SH-SY5Y (cell line): Measurements from ENCODE around the gene ACAN.

Experiments used
- GATA2 ChIP-seq: IDR thresholded peaks from 2 replicates; pipeline ENCODE4 v1.6.1; 2011; ENCODE audit warnings: mild to moderate bottlenecking, low read depth, low read length
- GATA3 ChIP-seq: IDR thresholded peaks from 2 replicates; pipeline ENCODE4 v1.6.1; 2011; ENCODE audit warnings: low read depth, mild to moderate bottlenecking, low read length, moderate library complexity

ACAN gene

DNA sequence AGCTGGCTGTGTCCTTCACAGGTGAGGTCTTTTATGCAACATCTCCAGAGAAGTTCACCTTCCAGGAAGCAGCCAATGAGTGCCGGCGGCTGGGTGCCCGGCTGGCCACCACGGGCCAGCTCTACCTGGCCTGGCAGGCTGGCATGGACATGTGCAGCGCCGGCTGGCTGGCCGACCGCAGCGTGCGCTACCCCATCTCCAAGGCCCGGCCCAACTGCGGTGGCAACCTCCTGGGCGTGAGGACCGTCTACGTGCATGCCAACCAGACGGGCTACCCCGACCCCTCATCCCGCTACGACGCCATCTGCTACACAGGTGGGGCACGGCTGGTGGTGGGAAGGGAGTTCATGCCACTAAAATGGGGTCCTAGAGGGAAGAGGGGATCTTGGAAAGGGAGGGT, 40.1 kb downstream of the ACAN start:
- TF ChIP-seq GATA2 (no peak), GATA3 (no peak)

DNA sequence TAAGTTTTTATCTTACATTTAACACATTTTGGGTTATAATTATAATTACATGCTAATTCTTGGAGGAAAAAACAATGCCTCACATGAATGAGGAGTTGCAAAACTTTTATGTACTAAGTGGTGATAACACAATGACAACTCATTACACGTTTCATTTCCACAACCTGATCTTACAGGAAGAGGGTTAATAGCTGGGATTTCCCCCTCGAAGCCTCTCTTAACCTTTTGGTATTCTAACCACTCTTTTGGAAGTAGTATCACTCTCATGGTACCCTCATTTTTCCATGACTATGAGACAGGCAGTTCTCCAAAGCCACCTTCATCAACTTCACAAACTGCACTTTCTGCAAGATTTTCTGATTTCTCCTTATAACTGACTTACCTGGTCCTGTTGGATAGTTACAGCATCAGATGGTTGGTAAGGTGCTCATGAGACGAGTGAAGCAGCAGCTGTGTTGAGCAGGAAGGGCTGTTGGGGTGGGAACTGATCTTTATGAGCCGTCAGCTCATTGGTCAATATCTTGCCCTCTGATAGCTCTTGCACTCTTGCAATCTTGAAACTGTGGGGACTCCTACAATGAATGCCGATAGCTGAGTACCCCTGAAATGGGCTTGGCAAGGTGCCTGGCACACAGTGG, 41.6 kb downstream of the ACAN start:
- TF ChIP-seq GATA3, result no peak
- no peak for TF ChIP-seq GATA2

DNA sequence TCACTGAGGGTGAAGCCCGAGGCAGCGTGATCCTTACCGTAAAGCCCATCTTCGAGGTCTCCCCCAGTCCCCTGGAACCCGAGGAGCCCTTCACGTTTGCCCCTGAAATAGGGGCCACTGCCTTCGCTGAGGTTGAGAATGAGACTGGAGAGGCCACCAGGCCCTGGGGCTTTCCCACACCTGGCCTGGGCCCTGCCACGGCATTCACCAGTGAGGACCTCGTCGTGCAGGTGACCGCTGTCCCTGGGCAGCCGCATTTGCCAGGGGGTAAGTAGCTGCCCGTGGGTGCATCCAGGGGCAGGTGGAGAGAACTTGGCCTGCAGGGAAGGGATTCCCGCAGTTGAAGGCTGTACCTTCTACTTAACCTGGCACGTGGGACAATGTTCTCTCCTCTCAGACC, 42.4 kb downstream of the ACAN start:
- TF ChIP-seq GATA3 (no peak), GATA2 (no peak)

DNA sequence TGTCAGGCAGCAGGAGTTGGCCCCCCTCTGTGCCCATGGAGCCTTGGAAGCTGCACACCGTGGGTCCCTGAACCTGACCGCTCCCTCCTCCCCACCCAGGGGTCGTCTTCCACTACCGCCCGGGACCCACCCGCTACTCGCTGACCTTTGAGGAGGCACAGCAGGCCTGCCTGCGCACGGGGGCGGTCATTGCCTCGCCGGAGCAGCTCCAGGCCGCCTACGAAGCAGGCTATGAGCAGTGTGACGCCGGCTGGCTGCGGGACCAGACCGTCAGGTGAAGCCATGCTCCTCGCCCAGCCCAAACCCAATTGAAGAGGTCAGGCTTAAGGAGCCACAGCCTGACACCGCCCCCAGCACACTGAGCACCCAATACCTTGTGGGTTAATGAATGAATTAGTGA, 43.9 kb downstream of the ACAN start:
- TF ChIP-seq GATA3 (no peak), GATA2 (no peak)

DNA sequence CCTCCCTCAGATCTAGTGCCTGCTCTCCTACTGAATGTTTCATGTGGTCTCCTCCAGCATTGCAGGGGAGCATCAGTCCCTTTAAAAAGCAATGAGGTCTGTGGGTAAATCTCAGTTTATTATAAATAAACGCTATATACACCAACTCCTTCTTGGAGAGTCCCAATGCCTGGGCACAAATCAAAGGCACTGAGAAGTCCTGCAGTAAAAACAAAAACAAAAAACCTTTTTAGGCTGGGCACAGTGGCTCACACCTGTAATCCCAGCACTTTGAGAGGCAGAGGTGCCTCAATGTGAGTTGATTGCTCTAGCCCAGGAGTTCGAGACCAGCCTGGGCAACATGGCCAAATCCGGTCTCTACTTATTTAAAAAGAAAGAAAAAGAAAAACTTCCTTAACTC, 45.0 kb downstream of the ACAN start:
- TF ChIP-seq GATA2, result no peak
- no peak for TF ChIP-seq GATA3

DNA sequence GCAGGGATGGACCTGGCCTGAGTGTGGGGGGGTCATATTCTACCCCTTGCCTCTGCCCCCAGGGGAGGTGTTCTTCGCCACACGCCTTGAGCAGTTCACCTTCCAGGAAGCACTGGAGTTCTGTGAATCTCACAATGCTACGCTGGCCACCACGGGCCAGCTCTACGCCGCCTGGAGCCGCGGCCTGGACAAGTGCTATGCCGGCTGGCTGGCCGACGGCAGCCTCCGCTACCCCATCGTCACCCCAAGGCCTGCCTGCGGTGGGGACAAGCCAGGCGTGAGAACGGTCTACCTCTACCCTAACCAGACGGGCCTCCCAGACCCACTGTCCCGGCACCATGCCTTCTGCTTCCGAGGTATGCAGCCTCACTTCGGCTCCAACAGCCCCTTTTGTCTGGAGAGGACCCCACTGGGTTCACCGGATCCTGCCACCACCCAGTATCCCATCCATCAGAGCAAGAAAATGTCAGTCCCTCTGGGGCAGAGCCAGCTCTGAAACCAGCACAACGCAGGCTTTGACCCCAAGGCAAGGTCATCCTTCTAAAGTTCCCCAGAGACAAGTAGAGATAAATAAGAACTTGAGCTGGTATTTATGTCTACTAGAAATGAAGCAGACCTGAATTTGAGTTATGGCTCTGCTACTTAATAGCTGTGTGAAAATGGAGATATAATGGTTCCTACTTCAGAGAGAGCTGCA, 46.3 kb downstream of the ACAN start:
- TF ChIP-seq GATA3 (no peak), GATA2 (no peak)

DNA sequence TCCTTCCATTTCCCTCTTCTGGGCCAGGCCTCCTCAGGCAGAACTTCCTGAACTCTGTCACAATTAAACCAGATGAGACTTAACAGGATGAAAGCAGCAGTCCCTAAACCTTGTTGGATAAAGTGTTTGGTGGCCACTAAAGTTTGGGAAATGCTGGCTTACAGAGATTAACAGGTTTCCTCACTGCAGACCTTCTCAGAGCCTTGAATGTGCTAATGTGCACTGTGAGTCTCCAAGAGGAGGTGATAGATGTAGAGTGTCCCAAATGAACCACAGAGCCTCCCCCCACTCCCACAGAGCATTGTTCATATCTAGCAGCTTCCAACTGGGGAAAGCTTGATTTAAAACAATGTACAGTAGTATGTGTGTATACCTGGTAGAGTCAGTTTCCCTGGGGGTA, 49.2 kb downstream of the ACAN start:
- no peak for TF ChIP-seq GATA3

DNA sequence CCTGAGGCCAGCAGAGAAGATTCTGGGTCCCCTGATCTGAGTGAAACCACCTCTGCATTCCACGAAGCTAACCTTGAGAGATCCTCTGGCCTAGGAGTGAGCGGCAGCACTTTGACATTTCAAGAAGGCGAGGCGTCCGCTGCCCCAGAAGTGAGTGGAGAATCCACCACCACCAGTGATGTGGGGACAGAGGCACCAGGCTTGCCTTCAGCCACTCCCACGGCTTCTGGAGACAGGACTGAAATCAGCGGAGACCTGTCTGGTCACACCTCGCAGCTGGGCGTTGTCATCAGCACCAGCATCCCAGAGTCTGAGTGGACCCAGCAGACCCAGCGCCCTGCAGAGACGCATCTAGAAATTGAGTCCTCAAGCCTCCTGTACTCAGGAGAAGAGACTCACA, 55.7 kb downstream of the ACAN start:
- TF ChIP-seq GATA3 (no peak), GATA2 (no peak)

DNA sequence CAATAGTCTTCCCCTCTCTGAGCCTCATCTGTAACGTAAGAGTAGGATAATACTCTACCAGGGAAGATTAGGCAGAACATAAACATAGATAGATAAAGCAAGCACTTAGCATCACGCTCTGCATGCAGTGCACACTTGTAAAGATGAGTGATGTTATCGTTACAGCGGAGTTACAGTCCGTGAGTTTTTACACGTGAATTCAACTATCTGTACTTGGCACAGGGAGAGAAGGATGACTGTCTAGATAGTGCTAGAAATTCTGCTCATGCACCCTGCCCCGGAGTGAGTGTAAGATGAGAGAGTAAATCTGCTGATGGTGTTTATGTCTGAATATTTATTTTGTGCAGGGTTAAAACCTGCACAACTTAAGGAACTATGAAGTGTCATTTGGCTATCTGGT, 56.3 kb downstream of the ACAN start:
- TF ChIP-seq GATA3 (no peak), GATA2 (no peak)

DNA sequence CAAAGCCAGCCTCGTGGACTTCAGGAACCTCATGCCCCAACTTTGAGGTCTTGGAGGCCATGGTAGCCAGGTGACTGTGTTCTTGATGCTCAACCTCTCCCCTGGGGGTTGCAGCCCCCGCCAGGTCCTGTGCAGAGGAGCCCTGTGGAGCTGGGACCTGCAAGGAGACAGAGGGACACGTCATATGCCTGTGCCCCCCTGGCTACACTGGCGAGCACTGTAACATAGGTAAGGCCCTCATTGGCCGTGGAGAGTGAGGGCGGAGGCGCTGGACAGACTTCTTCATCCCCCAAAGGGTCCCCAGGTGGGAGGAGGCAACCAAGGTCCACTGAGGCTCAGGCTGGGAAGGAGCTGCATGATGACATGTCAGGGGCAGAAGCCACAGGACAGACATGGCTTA, 57.0 kb downstream of the ACAN start:
- TF ChIP-seq GATA2 (no peak), GATA3 (no peak)

DNA sequence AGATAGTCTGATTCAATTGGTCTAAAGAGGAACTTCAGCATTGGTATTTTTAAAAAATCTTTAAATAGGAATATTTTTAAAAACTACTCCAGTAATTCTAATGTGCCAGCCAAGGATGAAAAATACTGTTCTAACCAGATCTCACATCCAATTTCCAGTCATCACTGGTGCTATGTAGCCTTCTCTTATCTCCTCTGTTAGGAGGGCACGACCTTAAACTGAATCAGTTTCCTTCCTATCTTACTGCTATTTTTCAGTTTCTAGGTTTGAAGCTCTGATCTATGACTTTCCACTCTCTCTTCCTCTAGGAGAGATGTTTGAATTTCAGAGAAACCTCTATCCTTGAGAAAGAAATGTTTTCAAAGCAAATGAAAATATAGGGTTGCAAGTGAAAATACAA, 60.2 kb downstream of the ACAN start:
- TF ChIP-seq GATA2 (no peak), GATA3 (no peak)

DNA sequence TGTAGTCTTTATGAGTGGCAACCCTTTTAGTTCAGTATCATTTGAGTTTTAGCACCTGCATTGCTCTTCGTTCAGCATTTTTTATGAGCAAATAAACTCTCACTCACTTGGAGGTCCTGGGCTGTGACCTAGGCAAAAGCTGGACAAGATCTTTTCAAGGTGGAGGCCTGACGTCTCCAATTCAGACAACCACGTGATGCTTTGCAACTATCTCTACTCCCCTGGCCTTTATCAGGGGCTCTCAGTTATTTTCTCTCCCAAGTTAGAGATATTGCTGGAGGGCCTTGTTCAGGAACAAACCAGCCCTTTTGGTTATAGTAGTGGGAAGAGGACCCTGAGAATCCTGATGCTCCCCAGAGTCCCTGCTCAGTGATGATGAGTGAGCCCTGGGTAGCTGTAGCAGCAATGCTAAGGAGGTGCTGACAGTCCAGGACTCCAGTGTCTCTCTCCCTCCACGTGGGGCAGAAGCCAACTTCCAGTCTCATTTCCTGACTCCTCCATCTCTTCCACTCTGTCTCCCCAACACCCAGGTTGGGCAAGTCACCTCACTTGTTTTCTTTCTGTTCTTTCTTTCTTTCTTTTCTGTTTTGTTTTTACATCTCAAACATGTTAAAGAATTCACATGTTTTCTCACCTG, 61.7 kb downstream of the ACAN start:
- TF ChIP-seq GATA3 (no peak), GATA2 (no peak)

DNA sequence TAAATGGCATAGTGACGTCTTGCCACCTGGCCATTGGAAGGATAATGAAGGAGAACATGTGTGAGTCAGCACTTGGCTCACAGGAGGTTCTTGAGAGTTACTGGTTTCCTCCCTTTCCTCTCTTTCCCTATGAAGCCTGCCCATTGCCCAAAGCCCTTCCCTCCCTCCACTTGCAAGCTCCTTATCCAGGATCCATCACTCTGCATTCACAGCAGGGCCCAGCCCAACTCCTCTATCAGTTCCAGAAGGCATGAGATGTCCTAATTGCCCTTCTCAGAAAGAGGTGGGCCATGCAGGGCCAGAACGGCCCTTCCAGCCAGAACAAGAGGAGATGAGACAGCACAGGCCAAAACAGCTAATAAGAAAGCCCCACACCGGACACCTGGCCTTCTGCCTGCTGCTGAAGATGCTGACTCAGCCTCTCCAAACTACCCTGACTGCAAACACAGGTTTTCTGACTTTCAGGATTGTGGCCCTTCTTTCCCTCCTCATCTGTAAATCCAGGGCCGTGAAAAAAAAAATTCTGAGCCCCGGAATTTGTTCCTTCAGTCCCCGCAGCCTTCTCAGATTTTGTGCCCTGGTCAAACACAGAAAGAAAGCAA, 62.4 kb downstream of the ACAN start:
- TF ChIP-seq GATA3 (no peak), GATA2 (no peak)

DNA sequence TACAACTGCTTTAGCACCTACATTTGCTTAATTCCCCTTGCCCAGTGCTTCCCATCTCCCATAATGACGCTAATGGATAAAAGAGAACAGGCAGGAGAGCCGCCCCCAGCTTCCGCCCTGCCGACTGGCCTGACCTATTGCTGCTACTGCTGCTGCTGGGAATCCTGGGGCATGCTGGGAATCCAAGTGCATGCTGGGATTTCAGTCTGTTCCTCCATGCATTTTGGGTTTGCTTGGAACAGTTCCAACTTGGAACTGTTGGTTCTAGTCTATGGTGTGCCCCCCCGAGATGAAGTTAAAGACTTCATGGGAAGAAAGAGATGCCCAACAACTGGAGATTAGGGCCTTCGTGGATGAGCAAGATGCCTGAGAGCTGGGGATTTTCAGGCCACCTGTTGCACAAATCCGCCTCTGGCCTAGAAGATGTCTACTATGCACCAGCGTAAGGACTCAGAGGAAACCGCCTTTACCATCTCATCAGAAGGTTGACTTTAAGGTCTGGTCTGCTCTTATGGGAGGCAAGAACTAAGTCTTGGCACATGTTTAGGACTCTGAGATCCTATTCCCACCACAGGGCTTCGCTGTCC, 63.2 kb downstream of the ACAN start:
- no peak for TF ChIP-seq GATA2
- TF ChIP-seq GATA3, result no peak
